A673 (cell line): Measurements from ENCODE around the gene DAPL1.
"Not testable (repeated sequence)": the region's sequence is repeated elsewhere in the genome, so short reads cannot be mapped to it uniquely, and the experiment has no call there.

Experiments
- EZH2 ChIP-seq: fragments of 200-600 bp; sonication (generic); IDR thresholded peaks from 2 replicates; pipeline ENCODE4 v1.6.1; 2017; ENCODE audit warnings: borderline replicate concordance, low read depth, mild to moderate bottlenecking, mixed read lengths, antibody characterized with exemption, low read length; ENCODE audit not compliant: poor library complexity, severe bottlenecking
- TF ChIP-seq, protein P1 (sequence below): fragments of 300-800, 200-600 bp; sonication (generic); conservative IDR thresholded peaks from 2 replicates; pipeline ENCODE4 v1.5.1; 2017; ENCODE audit warnings: low read depth, mild to moderate bottlenecking, antibody characterized with exemption, low read length, moderate library complexity, mixed read lengths

DNA sequence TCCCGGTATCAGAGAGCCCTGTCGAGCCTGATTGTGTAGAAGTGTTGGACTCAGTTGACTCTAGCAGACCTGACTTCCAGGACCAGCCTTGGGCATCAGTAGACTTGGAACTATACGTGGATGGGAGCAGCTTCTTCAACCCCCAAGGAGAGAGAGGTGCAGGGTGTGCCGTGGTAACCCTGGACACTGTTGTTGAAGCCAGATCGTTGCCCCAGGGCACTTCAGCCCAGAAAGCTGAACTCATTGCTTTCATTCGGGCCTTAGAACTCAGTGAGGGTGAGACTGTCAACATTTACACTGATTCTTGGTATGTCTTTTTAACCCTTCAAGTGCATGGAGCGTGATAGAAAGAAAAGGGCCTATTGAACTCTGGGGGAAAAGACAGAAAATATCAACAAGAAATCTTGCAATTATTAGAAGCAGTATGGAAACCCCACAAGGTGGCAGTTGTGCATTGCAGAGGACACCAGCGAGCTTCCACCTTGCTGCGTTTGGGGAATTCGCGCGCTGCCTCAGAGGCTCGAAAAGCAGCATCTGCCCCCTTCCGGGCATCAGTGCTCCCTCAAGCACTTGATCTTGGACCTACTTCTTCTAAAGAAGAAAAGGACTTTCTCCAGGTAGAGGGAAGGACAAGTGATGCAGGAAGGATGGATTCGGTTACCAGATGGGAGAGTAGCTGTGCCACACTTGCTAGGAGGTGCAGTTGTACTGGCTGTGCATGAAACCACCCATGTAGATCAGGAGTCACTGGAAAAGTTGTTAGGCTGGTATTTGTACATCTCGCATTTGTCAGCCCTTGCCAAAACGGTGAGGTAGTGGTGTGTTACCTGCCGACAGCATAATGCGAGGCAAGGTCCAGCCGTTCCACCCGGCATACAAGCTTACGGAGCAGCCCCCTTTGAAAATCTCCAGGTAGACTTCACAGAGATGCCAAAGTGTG lies 53.2 kb downstream of the DAPL1 start:
- TF ChIP-seq, protein P1, sequence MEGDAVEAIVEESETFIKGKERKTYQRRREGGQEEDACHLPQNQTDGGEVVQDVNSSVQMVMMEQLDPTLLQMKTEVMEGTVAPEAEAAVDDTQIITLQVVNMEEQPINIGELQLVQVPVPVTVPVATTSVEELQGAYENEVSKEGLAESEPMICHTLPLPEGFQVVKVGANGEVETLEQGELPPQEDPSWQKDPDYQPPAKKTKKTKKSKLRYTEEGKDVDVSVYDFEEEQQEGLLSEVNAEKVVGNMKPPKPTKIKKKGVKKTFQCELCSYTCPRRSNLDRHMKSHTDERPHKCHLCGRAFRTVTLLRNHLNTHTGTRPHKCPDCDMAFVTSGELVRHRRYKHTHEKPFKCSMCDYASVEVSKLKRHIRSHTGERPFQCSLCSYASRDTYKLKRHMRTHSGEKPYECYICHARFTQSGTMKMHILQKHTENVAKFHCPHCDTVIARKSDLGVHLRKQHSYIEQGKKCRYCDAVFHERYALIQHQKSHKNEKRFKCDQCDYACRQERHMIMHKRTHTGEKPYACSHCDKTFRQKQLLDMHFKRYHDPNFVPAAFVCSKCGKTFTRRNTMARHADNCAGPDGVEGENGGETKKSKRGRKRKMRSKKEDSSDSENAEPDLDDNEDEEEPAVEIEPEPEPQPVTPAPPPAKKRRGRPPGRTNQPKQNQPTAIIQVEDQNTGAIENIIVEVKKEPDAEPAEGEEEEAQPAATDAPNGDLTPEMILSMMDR = not testable (repeated sequence)
- not testable (repeated sequence) for TF ChIP-seq EZH2
